ENCODE results near the gene ARID4B.
A peak's percentile ranks its signal among the peaks of the same experiment; 100 is the strongest.

The ARID4B gene

DNA sequence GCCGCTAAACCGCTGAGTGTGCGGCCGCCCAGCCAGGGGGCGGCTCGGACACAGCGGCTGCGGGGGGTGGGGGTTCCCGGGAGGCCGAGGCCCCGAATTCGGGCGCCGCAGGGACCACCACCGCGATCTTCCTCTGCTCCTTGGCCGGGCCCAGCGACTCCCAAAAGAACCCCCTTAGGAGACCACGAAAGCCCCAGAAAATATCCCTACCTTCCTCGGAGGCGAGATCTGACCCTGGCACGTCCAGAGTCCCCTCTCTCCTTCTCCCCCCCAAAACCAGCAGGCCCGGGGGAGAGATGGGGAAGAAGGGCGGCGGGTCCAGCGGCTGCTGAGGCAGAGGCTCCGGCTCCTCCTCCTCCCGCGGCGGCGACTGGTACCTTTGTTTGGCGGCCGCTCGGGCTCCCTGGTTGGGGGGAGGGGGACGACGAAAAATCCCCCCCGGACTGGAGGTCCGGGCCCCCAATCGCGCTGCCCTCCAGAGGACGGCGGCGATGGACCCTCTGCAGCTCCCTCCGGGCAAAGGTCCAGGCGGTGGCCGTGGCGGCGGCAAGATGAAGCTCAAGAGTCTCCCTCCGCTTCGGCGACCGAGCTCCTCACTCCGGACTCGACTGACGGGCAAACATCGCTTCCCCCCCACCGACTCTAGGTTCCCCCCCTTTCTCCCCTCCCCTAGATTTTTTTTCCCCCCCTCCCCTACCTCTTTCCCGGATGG is at the start of gene ARID4B (continued):
- TF ChIP-seq ZNF324 (tag by site-specific recombination; IDR thresholded peaks at IDR 0.05) (peak; percentile 77), ZBTB8A (tag by site-specific recombination; IDR thresholded peaks at IDR 0.05) (peak; percentile 59), ZNF423 (tag by site-specific recombination; IDR thresholded peaks at IDR 0.05) (peak; percentile 70), ZXDB (tag by site-specific recombination; IDR thresholded peaks at IDR 0.05) (peak; percentile 87), ZBTB1 (tag by site-specific recombination; IDR thresholded peaks at IDR 0.05) (peak; percentile 24; the same call in 1 of the 2 replicates), ZSCAN30 (tag by site-specific recombination; IDR thresholded peaks at IDR 0.05) (peak; percentile 87), KLF16 (tag by site-specific recombination; IDR thresholded peaks at IDR 0.05) (peak; percentile 85), KLF9 (tag by site-specific recombination; IDR thresholded peaks at IDR 0.05; ENCODE audit: low read depth) (no peak), BCL11B (tag by site-specific recombination; IDR thresholded peaks at IDR 0.05; ENCODE audit: low read depth) (peak; percentile 92), ZNF433 (tag by site-specific recombination; IDR thresholded peaks at IDR 0.05; ENCODE audit: low read depth) (0 out of 2 replicates have a peak, but pooled peaks have one; percentile 5), ZNF596 (tag by site-specific recombination; IDR thresholded peaks at IDR 0.05) (peak; percentile 27; the same call in 1 of the 2 replicates), ZNF157 (tag by site-specific recombination; IDR thresholded peaks at IDR 0.05) (0 out of 2 replicates have a peak, but pooled peaks have one; percentile 39), ZNF239 (tag by site-specific recombination; IDR thresholded peaks at IDR 0.05) (no peak), REPIN1 (tag by site-specific recombination; IDR thresholded peaks at IDR 0.05; ENCODE audit: low read depth) (0 out of 2 replicates have a peak, but pooled peaks have one; percentile 72), ZSCAN23 (tag by site-specific recombination; IDR thresholded peaks at IDR 0.05) (peak; percentile 88; the same call in 1 of the 2 replicates), ZNF146 (tag by site-specific recombination; IDR thresholded peaks at IDR 0.05) (no peak), ZNF658 (tag by site-specific recombination; IDR thresholded peaks at IDR 0.05) (no peak), ZNF391 (tag by site-specific recombination; IDR thresholded peaks at IDR 0.05; ENCODE audit: borderline replicate concordance, low read depth) (0 out of 2 replicates have a peak, but pooled peaks have one; percentile 68), GLI2 (tag by site-specific recombination; IDR thresholded peaks at IDR 0.05; ENCODE audit: borderline replicate concordance, low read depth) (no peak), ZFP69B (tag by site-specific recombination; IDR thresholded peaks at IDR 0.05) (peak; percentile 63), ZNF202 (tag by site-specific recombination; IDR thresholded peaks at IDR 0.05; ENCODE audit: borderline replicate concordance) (no peak), RBAK (tag by site-specific recombination; IDR thresholded peaks at IDR 0.05) (peak; percentile 27; the same call in 1 of the 2 replicates)
- TF ChIP-seq, protein P1, sequence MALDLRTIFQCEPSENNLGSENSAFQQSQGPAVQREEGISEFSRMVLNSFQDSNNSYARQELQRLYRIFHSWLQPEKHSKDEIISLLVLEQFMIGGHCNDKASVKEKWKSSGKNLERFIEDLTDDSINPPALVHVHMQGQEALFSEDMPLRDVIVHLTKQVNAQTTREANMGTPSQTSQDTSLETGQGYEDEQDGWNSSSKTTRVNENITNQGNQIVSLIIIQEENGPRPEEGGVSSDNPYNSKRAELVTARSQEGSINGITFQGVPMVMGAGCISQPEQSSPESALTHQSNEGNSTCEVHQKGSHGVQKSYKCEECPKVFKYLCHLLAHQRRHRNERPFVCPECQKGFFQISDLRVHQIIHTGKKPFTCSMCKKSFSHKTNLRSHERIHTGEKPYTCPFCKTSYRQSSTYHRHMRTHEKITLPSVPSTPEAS (tag by site-specific recombination; IDR thresholded peaks at IDR 0.05) = 0 out of 2 replicates have a peak, but pooled peaks have one; percentile 16
- TF ChIP-seq, protein P2, sequence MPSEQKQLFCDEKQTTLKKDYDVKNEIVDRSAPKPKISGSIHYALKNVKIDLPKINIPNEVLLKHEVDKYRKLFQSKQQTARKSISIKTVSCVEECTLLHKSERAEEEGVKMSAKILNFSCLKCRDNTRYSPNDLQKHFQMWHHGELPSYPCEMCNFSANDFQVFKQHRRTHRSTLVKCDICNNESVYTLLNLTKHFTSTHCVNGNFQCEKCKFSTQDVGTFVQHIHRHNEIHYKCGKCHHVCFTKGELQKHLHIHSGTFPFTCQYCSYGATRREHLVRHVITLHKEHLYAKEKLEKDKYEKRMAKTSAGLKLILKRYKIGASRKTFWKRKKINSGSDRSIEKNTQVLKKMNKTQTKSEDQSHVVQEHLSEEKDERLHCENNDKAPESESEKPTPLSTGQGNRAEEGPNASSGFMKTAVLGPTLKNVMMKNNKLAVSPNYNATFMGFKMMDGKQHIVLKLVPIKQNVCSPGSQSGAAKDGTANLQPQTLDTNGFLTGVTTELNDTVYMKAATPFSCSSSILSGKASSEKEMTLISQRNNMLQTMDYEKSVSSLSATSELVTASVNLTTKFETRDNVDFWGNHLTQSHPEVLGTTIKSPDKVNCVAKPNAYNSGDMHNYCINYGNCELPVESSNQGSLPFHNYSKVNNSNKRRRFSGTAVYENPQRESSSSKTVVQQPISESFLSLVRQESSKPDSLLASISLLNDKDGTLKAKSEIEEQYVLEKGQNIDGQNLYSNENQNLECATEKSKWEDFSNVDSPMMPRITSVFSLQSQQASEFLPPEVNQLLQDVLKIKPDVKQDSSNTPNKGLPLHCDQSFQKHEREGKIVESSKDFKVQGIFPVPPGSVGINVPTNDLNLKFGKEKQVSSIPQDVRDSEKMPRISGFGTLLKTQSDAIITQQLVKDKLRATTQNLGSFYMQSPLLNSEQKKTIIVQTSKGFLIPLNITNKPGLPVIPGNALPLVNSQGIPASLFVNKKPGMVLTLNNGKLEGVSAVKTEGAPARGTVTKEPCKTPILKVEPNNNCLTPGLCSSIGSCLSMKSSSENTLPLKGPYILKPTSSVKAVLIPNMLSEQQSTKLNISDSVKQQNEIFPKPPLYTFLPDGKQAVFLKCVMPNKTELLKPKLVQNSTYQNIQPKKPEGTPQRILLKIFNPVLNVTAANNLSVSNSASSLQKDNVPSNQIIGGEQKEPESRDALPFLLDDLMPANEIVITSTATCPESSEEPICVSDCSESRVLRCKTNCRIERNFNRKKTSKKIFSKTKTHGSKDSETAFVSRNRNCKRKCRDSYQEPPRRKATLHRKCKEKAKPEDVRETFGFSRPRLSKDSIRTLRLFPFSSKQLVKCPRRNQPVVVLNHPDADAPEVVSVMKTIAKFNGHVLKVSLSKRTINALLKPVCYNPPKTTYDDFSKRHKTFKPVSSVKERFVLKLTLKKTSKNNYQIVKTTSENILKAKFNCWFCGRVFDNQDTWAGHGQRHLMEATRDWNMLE (tag by site-specific recombination; conservative IDR thresholded peaks at IDR 0.05; ENCODE audit: low read depth) = no peak
- TF ChIP-seq, protein P3, sequence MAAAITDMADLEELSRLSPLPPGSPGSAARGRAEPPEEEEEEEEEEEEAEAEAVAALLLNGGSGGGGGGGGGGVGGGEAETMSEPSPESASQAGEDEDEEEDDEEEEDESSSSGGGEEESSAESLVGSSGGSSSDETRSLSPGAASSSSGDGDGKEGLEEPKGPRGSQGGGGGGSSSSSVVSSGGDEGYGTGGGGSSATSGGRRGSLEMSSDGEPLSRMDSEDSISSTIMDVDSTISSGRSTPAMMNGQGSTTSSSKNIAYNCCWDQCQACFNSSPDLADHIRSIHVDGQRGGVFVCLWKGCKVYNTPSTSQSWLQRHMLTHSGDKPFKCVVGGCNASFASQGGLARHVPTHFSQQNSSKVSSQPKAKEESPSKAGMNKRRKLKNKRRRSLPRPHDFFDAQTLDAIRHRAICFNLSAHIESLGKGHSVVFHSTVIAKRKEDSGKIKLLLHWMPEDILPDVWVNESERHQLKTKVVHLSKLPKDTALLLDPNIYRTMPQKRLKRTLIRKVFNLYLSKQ (tag by site-specific recombination; IDR thresholded peaks at IDR 0.05; ENCODE audit: borderline replicate concordance) = no peak
- TF ChIP-seq, protein P4, sequence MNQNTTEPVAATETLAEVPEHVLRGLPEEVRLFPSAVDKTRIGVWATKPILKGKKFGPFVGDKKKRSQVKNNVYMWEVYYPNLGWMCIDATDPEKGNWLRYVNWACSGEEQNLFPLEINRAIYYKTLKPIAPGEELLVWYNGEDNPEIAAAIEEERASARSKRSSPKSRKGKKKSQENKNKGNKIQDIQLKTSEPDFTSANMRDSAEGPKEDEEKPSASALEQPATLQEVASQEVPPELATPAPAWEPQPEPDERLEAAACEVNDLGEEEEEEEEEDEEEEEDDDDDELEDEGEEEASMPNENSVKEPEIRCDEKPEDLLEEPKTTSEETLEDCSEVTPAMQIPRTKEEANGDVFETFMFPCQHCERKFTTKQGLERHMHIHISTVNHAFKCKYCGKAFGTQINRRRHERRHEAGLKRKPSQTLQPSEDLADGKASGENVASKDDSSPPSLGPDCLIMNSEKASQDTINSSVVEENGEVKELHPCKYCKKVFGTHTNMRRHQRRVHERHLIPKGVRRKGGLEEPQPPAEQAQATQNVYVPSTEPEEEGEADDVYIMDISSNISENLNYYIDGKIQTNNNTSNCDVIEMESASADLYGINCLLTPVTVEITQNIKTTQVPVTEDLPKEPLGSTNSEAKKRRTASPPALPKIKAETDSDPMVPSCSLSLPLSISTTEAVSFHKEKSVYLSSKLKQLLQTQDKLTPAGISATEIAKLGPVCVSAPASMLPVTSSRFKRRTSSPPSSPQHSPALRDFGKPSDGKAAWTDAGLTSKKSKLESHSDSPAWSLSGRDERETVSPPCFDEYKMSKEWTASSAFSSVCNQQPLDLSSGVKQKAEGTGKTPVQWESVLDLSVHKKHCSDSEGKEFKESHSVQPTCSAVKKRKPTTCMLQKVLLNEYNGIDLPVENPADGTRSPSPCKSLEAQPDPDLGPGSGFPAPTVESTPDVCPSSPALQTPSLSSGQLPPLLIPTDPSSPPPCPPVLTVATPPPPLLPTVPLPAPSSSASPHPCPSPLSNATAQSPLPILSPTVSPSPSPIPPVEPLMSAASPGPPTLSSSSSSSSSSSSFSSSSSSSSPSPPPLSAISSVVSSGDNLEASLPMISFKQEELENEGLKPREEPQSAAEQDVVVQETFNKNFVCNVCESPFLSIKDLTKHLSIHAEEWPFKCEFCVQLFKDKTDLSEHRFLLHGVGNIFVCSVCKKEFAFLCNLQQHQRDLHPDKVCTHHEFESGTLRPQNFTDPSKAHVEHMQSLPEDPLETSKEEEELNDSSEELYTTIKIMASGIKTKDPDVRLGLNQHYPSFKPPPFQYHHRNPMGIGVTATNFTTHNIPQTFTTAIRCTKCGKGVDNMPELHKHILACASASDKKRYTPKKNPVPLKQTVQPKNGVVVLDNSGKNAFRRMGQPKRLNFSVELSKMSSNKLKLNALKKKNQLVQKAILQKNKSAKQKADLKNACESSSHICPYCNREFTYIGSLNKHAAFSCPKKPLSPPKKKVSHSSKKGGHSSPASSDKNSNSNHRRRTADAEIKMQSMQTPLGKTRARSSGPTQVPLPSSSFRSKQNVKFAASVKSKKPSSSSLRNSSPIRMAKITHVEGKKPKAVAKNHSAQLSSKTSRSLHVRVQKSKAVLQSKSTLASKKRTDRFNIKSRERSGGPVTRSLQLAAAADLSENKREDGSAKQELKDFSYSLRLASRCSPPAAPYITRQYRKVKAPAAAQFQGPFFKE (tag by site-specific recombination; IDR thresholded peaks at IDR 0.05; ENCODE audit: borderline replicate concordance) = peak; percentile 84; the same call in 1 of the 2 replicates
